ENCODE measurements around the gene PDE6C. TPM values are rescaled to one million over a fixed set of nuclear protein-coding genes. Genes with fewer than 3 reads are reported as not detected.
"Not testable (repeated sequence)": the region's sequence is repeated elsewhere in the genome, so short reads cannot be mapped to it uniquely, and the experiment has no call there.

Gene PDE6C
- total and polyA plus RNA-seq, 2 donors (not counting 1 experiment from before 2014, with no cell fraction given) = not detected

DNA sequence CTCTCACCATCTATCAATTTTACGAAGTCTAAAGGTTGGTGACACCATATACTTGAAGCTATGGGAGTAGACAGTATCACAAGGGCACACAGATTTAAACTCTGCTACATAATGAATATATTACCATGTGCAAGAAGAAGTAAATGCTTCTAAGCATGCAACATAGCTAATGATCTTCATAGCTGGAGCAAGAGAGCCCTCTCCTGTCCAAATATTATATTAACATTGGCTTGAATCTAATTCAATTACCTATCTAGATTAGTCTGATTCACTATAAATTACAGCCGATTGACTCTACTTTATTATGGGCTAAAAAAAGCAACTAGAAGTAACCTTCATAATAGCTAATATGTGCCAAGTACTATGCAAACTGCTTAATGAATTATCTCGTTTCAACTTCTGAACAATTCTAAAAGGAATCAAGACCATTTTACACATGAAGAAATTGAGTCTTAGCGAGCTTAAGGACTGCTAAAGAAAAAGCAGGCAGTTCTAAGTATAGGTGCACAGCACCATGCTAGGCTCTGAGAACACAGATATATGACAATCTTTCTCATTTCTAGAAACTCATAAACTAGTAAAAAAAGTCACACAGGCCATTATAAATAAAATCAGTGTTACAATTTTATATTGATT, 68.2 kb downstream of the PDE6C start:
- no peaks in the 10 kb centered on the region for H3K9me3 ChIP-seq (ENCODE audit: control insufficient read depth, insufficient read depth, low read depth, low read length)
- no peak overlapping the region for H3K9ac ChIP-seq (ENCODE audit: insufficient read depth, low read length)
- H2AFZ ChIP-seq (ENCODE audit: low read length) = no peak overlapping the region
- no peak overlapping the region for H3K4me2 ChIP-seq (ENCODE audit: extremely low read depth, insufficient read depth, low read length)
- H4K20me1 ChIP-seq (ENCODE audit: control insufficient read depth, extremely low read depth, insufficient read depth, low read length) = no peaks in the 10 kb centered on the region
- no peaks in the 10 kb centered on the region for H3K27me3 ChIP-seq (ENCODE audit: control insufficient read depth, insufficient read depth, low read length)
- no peaks in the 10 kb centered on the region for H3K36me3 ChIP-seq (ENCODE audit: control insufficient read depth, insufficient read depth, low read length)
- H3K79me2 ChIP-seq (ENCODE audit: control insufficient read depth, insufficient read depth, low read length) = no peaks in the 10 kb centered on the region
- TF ChIP-seq EZH2 (IDR thresholded peaks at IDR 0.05; ENCODE audit: low read length, missing control alignments) = no peak
- peak; percentile 27 to 38 for TF ChIP-seq CTCF (conservative IDR thresholded peaks at IDR 0.05 in 1 of 2, IDR thresholded peaks at IDR 0.05 in 1 of 2; ENCODE audit: low read depth in 1 of 2, low read length in 2 of 2)
- H3K4me1 ChIP-seq (ENCODE audit: control insufficient read depth, extremely low read depth, insufficient read depth, low read length) = no peaks in the 10 kb centered on the region
- no peak overlapping the region for H3K27ac ChIP-seq (ENCODE audit: insufficient read depth, low read length)
- H3K4me3 ChIP-seq (replicated peaks in 1 of 4; ENCODE audit: control extremely low read depth in 1 of 4, insufficient read depth in 1 of 4, low read depth in 3 of 4, low read length in 4 of 4) = no peak overlapping the region
- DNase-seq (ENCODE audit: low read depth in 2 of 2) = peak; percentile 20 to 59

- Histone ChIP-seq H3K9me3 (ENCODE audit: control insufficient read depth, insufficient read depth, low read depth, low read length) (no peaks in the 10 kb centered on the region), H3K4me1 (ENCODE audit: control insufficient read depth, extremely low read depth, insufficient read depth, low read length) (no peaks in the 10 kb centered on the region), H4K20me1 (ENCODE audit: control insufficient read depth, extremely low read depth, insufficient read depth, low read length) (no peaks in the 10 kb centered on the region), H3K27ac (ENCODE audit: insufficient read depth, low read length) (no peak overlapping the region), H3K9ac (ENCODE audit: insufficient read depth, low read length) (no peak overlapping the region), H3K27me3 (ENCODE audit: control insufficient read depth, insufficient read depth, low read length) (no peaks in the 10 kb centered on the region), H3K4me2 (ENCODE audit: extremely low read depth, insufficient read depth, low read length) (no peak overlapping the region), H2AFZ (ENCODE audit: low read length) (no peak overlapping the region), H3K79me2 (ENCODE audit: control insufficient read depth, insufficient read depth, low read length) (no peaks in the 10 kb centered on the region), H3K4me3 (replicated peaks in 1 of 4; ENCODE audit: control extremely low read depth in 1 of 4, insufficient read depth in 1 of 4, low read depth in 3 of 4, low read length in 4 of 4) (no peak overlapping the region), H3K36me3 (ENCODE audit: control insufficient read depth, insufficient read depth, low read length) (no peaks in the 10 kb centered on the region)
- no peak for TF ChIP-seq EZH2 (IDR thresholded peaks at IDR 0.05; ENCODE audit: low read length, missing control alignments)
- TF ChIP-seq CTCF (conservative IDR thresholded peaks at IDR 0.05 in 1 of 2, IDR thresholded peaks at IDR 0.05 in 1 of 2; ENCODE audit: low read depth in 1 of 2, low read length in 2 of 2) = no peak
- no peak for DNase-seq (ENCODE audit: low read depth in 2 of 2)
Observed at GRCh38 chr10:93687737-93688136, 75.4 kb downstream of the PDE6C start.

DNA sequence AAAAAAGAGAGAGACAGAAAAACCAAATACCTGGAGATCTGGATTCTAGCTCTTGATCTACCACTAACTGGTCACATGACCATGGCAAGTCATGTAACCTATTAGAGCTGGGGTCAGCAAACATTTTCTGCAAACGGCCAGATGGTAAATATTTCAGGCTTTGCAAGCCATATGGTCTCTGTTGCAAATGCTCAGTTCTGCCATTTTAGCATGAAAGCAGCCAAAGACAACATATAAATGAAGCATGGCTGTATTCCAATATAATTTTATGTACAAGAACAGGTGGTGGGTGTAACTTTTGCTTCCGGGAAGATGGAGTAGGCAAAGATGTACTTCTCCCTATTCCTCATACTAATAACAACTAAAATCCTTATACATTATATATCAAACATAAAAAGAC, 83.4 kb downstream of the PDE6C start:
- no peak for TF ChIP-seq EZH2 (IDR thresholded peaks at IDR 0.05; ENCODE audit: low read length, missing control alignments)
- no peak for TF ChIP-seq CTCF (conservative IDR thresholded peaks at IDR 0.05 in 1 of 2, IDR thresholded peaks at IDR 0.05 in 1 of 2; ENCODE audit: low read depth in 1 of 2, low read length in 2 of 2)
- Histone ChIP-seq H2AFZ (ENCODE audit: low read length) (no peak overlapping the region), H3K79me2 (ENCODE audit: control insufficient read depth, insufficient read depth, low read length) (no peaks in the 10 kb centered on the region), H3K4me1 (ENCODE audit: control insufficient read depth, extremely low read depth, insufficient read depth, low read length) (no peaks in the 10 kb centered on the region), H4K20me1 (ENCODE audit: control insufficient read depth, extremely low read depth, insufficient read depth, low read length) (no peaks in the 10 kb centered on the region), H3K4me2 (ENCODE audit: extremely low read depth, insufficient read depth, low read length) (no peak overlapping the region), H3K36me3 (ENCODE audit: control insufficient read depth, insufficient read depth, low read length) (no peaks in the 10 kb centered on the region), H3K9ac (ENCODE audit: insufficient read depth, low read length) (no peak overlapping the region), H3K9me3 (ENCODE audit: control insufficient read depth, insufficient read depth, low read depth, low read length) (no peaks in the 10 kb centered on the region), H3K4me3 (replicated peaks in 1 of 4; ENCODE audit: control extremely low read depth in 1 of 4, insufficient read depth in 1 of 4, low read depth in 3 of 4, low read length in 4 of 4) (no peak overlapping the region), H3K27me3 (ENCODE audit: control insufficient read depth, insufficient read depth, low read length) (no peaks in the 10 kb centered on the region), H3K27ac (ENCODE audit: insufficient read depth, low read length) (no peak overlapping the region)
- peak in 1 of 2 donors; percentile 17 for DNase-seq (ENCODE audit: low read depth in 2 of 2)

GRCh38 chr10:93696582-93696981, 84.2 kb downstream of the PDE6C start:
- not testable (repeated sequence) for H4K20me1 ChIP-seq (ENCODE audit: control insufficient read depth, extremely low read depth, insufficient read depth, low read length); H3K9me3 ChIP-seq (ENCODE audit: control insufficient read depth, insufficient read depth, low read depth, low read length); H3K36me3 ChIP-seq (ENCODE audit: control insufficient read depth, insufficient read depth, low read length); H3K79me2 ChIP-seq (ENCODE audit: control insufficient read depth, insufficient read depth, low read length); H3K4me3 ChIP-seq (replicated peaks in 1 of 4; ENCODE audit: control extremely low read depth in 1 of 4, insufficient read depth in 1 of 4, low read depth in 3 of 4, low read length in 4 of 4); H3K4me1 ChIP-seq (ENCODE audit: control insufficient read depth, extremely low read depth, insufficient read depth, low read length); H3K9ac ChIP-seq (ENCODE audit: insufficient read depth, low read length); H3K27ac ChIP-seq (ENCODE audit: insufficient read depth, low read length); DNase-seq (ENCODE audit: low read depth in 2 of 2); H3K27me3 ChIP-seq (ENCODE audit: control insufficient read depth, insufficient read depth, low read length); H3K4me2 ChIP-seq (ENCODE audit: extremely low read depth, insufficient read depth, low read length); H2AFZ ChIP-seq (ENCODE audit: low read length)
